ENCODE measurements around the gene PI4K2A.

Gene PI4K2A

DNA sequence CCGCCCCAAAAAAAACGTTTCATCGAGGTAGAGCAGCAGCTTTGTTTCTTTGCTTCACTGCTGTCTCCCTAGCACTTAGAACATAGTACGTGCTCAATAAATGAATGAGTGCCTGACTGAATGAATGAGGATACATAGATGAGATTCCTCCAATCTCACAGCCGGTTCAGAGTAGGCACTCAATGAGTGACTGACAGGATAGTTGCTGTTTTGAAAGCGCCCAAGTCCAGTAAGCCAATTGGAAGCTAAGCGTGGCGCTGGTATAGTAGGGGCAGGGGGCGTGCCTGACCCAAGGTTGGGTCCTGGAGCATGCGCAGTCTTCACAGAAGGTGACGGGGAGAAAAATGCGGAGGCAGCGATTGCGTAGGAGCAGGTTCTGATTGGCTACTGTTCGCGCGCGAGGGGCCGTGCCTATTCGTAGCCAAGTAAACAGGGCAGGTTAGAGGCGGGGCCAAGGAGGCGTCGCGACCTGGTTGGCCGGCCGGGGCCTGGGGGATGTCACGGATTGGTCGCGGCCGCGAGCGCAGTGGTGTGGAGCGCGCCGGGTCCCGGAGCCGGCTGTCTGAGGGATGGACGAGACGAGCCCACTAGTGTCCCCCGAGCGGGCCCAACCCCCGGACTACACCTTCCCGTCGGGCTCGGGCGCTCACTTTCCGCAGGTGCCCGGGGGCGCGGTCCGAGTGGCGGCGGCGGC lies at the start of gene PI4K2A:
Gene PI4K2A (plus strand): TSS at position 498 of the 694 bp plus-strand sequence. CDS start 72 bp downstream, at position 570.
- DNase-seq, result peak; percentile 98

- no peak for DNase-seq
Measured at GRCh38 chr10:97590748-97591495, 49.5 kb upstream of the PI4K2A start.

GRCh38 chr10:97593421-97593820 lies 47.0 kb upstream of the PI4K2A start:
- no peak for DNase-seq

GRCh38 chr10:97596101-97597082 lies 44.1 kb upstream of the PI4K2A start:
- DNase-seq, result no peak

GRCh38 chr10:97597778-97598177 lies 42.7 kb upstream of the PI4K2A start:
- DNase-seq, result no peak

- no peak for DNase-seq
Measured at GRCh38 chr10:97598407-97599271, 41.8 kb upstream of the PI4K2A start.

- DNase-seq, result no peak
Measured at GRCh38 chr10:97599272-97599619, 41.2 kb upstream of the PI4K2A start.

- no peak for DNase-seq
Measured at GRCh38 chr10:97600616-97601015, 39.9 kb upstream of the PI4K2A start.

GRCh38 chr10:97601268-97602215 lies 38.9 kb upstream of the PI4K2A start:
- no peak for DNase-seq

GRCh38 chr10:97607095-97607636 lies 33.3 kb upstream of the PI4K2A start:
- no peak for DNase-seq

DNA sequence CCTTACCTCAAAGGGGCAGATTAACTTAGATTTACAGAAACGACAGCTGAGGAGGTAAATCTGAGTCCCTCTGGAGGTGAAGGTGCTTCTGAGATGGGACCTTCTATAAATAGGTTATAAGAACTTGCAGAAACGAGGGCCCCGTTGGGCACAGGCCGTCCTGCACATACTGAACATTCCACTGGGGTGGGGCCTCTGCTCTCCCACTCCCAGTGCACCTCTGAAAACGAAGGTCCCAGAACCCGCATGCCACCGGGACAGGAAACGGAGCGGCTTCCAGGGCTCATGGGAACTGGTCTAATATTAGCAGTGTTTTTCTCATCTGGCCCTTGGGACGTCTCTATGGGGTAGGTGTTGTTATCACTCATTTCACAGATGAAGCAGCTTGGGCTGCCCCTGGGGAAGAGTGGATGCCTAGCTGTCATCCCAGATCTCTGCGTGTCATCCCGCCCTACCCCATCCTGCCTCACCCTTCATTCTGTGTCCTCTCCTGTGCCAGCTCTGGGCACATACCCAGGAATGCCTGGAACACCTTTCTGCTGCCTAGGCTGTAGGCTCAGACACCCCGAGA lies 31.4 kb upstream of the PI4K2A start:
- DNase-seq, result no peak

DNA sequence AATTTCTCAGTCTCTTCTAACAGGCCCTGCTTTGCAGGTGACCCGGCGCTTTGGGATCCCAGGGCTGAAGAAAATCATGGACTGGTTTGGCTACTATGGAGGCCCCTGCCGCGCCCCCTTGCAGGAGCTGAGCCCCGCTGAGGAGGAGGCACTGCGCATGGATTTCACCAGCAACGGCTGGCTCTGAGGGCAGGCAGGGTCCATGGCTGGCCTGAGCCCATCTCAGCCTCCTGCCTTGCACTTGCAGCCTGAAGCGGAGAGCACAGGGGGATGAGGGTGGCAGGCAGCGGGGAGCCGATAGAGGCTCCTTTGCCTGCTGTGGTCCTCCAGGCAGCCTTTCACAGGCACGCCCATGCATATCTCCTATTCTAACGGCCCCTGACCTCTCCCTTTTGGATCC lies 29.0 kb upstream of the PI4K2A start:
- DNase-seq, result no peak

GRCh38 chr10:97612386-97612785 lies 28.1 kb upstream of the PI4K2A start:
- no peak for DNase-seq

DNA sequence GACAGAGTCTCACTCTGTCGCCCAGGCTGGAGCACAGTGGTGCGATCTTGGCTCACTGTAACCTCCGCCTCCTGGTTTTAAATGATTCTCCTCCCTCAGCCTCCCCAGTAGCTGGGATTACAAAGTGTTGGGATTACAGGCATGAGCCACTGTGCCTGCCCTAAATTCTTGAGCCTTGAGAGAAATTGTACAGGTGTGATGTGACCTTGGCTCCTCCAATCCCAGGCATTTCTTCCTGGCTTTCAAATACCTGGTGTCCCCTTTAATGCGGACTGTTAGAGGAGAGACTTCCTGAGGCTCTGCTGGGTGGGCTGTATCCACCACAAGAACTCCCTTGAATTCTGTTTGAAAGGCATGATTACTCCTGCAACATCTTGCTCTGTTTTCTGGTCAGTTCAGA lies 22.2 kb upstream of the PI4K2A start:
- no peak for DNase-seq

DNA sequence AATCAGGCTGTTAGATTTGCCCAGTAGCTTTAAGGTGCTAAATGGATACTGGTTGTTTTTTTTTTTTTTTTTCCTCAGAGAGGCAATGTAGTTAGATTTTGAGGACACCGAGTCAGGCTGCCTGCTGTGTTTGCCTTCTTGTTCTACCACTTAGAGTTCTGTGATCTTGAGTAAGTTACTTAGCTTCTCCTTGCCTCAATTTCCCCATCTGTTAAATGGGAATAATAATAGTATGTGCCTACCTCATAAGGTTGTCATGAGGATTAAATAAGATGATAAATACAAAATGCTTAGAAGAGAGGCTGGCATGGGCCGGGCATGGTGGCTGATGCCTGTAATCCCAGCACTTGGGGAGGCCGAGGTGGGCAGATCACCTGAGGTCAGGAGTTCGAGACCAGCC lies 21.7 kb upstream of the PI4K2A start:
- DNase-seq, result no peak

DNA sequence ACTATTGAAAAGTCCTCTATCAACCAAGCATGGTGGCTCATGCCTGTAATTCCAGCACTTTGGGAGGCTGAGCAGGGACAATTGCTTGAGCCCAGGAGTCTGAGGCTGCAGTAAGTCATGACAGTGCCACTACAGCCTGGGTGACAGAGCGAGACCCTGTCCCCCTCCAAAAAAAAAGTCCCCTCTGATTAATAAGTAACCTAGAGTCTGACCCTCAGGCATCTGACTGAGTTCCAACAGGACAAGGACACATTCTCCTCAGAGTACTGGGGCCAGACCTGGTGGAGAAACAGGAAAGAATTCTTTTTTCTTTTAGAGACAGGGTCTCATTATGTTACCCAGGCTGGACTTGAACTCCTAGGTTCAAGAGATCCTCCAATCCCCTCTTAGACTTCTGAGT lies 17.2 kb upstream of the PI4K2A start:
- no peak for DNase-seq

- DNase-seq, result no peak
Measured at GRCh38 chr10:97627731-97628130, 12.7 kb upstream of the PI4K2A start.

GRCh38 chr10:97628228-97628627 lies 12.2 kb upstream of the PI4K2A start:
- no peak for DNase-seq

- DNase-seq, result no peak
Measured at GRCh38 chr10:97629289-97629688, 11.2 kb upstream of the PI4K2A start.

- DNase-seq, result no peak
Measured at GRCh38 chr10:97631098-97631497, 9.4 kb upstream of the PI4K2A start.

All from activated T-cell treated with anti-CD3 and anti-CD28 coated beads for 4 hours (primary cell).